Type B pancreatic cell (in vitro differentiated cells): Measurements from ENCODE around the gene TRIM44. TPM values are rescaled to one million over a fixed set of nuclear protein-coding genes. Genes with fewer than 3 reads are reported as not detected.
"Not testable (repeated sequence)": the region's sequence is repeated elsewhere in the genome, so short reads cannot be mapped to it uniquely, and the experiment has no call there.

ENCODE experiments used
- DNase-seq: peaks from one replicate; pipeline ENCODE4 v3.0.0; 2021; ENCODE audit warnings: mixed read lengths; ENCODE audit not compliant: unreplicated experiment; ENCODE audit errors: extremely low spot score
- H3K27ac Mint-ChIP-seq: 2 replicates; pipeline ENCODE4 v1.8.0; 2021; ENCODE audit warnings: mild to moderate bottlenecking, mixed read lengths
- H3K27me3 Mint-ChIP-seq: 2 replicates; pipeline ENCODE4 v1.8.0; 2021; ENCODE audit warnings: mixed read lengths
- H3K36me3 Mint-ChIP-seq: 2 replicates; pipeline ENCODE4 v1.8.0; 2021; ENCODE audit warnings: mixed read lengths
- H3K4me1 Mint-ChIP-seq: one replicate; pipeline ENCODE4 v1.8.0; 2021; ENCODE audit warnings: mixed read lengths; ENCODE audit not compliant: unreplicated experiment
- H3K4me3 Mint-ChIP-seq: 2 replicates; pipeline ENCODE4 v1.8.0; 2021; ENCODE audit warnings: mild to moderate bottlenecking, mixed read lengths
- H3K9me3 Mint-ChIP-seq: 2 replicates; pipeline ENCODE4 v1.8.0; 2021; ENCODE audit warnings: mixed read lengths
- total RNA-seq: library from RNA; stranded (reverse); gene quantifications from 2 replicates; pipeline ENCODE4 v1.2.1, GENCODE V29; 2021; ENCODE audit warnings: low replicate concordance
- TF ChIP-seq, protein P1 (sequence below): fragments of 200-600 bp; sonication (generic); conservative IDR thresholded peaks from 2 replicates; pipeline ENCODE4 v1.5.0; 2021; ENCODE audit warnings: antibody characterized with exemption, mild to moderate bottlenecking

Gene TRIM44
- total RNA-seq, 1 donor from 2014 or later = 70.6 TPM

DNA sequence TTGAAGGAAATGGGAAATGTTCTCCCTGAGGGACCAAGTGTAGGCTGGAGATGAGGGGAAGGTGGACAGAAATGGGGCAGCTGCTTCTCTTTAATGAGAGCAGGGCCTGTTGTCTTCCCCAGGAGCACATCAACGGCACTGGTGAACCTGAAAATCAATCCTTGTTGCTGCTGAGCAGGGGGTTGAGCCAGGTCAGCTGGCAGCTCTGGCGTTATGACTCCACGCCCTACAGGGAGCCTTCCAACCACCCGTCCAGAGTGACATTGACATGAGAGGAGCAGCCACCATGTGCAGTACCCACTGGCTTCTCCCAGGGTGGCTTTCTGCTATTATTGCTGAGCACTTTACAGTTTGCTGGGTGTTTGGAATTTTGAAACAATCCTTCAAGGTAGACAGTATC, 164.4 kb downstream of the TRIM44 start:
- TF ChIP-seq, protein P1, sequence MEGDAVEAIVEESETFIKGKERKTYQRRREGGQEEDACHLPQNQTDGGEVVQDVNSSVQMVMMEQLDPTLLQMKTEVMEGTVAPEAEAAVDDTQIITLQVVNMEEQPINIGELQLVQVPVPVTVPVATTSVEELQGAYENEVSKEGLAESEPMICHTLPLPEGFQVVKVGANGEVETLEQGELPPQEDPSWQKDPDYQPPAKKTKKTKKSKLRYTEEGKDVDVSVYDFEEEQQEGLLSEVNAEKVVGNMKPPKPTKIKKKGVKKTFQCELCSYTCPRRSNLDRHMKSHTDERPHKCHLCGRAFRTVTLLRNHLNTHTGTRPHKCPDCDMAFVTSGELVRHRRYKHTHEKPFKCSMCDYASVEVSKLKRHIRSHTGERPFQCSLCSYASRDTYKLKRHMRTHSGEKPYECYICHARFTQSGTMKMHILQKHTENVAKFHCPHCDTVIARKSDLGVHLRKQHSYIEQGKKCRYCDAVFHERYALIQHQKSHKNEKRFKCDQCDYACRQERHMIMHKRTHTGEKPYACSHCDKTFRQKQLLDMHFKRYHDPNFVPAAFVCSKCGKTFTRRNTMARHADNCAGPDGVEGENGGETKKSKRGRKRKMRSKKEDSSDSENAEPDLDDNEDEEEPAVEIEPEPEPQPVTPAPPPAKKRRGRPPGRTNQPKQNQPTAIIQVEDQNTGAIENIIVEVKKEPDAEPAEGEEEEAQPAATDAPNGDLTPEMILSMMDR = no peak
- no peaks in the 10 kb centered on the region for H3K9me3 Mint-ChIP-seq
- H3K36me3 Mint-ChIP-seq = no peaks in the 10 kb centered on the region
- no peak for DNase-seq
- H3K4me3 Mint-ChIP-seq = no peak overlapping the region
- H3K27ac Mint-ChIP-seq = no peak overlapping the region
- H3K27me3 Mint-ChIP-seq = peaks cover 4% of the 10 kb centered on the region
- H3K4me1 Mint-ChIP-seq = peaks cover 7% of the 10 kb centered on the region

GRCh38 chr11:35836205-35836604, 173.6 kb downstream of the TRIM44 start:
- Mint-ChIP-seq H3K9me3 (peaks cover 8% of the 10 kb centered on the region), H3K27me3 (peaks cover 6% of the 10 kb centered on the region), H3K4me1 (peaks cover 16% of the 10 kb centered on the region), H3K36me3 (no peaks in the 10 kb centered on the region), H3K27ac (no peak overlapping the region), H3K4me3 (no peak overlapping the region)
- TF ChIP-seq, protein P1 = no peak
- DNase-seq = no peak

- peaks cover 6% of the 10 kb centered on the region for H3K27me3 Mint-ChIP-seq
- no peak for DNase-seq
- TF ChIP-seq, protein P1 = no peak
- no peaks in the 10 kb centered on the region for H3K36me3 Mint-ChIP-seq
- H3K4me1 Mint-ChIP-seq = peaks cover 16% of the 10 kb centered on the region
- H3K4me3 Mint-ChIP-seq = no peak overlapping the region
- peaks cover 8% of the 10 kb centered on the region for H3K9me3 Mint-ChIP-seq
- H3K27ac Mint-ChIP-seq = no peak overlapping the region
Measured at GRCh38 chr11:35838071-35838470, 175.5 kb downstream of the TRIM44 start.

GRCh38 chr11:35838697-35839367, 176.3 kb downstream of the TRIM44 start:
- H3K27ac Mint-ChIP-seq, H3K9me3 Mint-ChIP-seq, DNase-seq, H3K27me3 Mint-ChIP-seq, H3K36me3 Mint-ChIP-seq, H3K4me3 Mint-ChIP-seq: not testable (repeated sequence)
- peaks cover 16% of the 10 kb centered on the region for H3K4me1 Mint-ChIP-seq

DNA sequence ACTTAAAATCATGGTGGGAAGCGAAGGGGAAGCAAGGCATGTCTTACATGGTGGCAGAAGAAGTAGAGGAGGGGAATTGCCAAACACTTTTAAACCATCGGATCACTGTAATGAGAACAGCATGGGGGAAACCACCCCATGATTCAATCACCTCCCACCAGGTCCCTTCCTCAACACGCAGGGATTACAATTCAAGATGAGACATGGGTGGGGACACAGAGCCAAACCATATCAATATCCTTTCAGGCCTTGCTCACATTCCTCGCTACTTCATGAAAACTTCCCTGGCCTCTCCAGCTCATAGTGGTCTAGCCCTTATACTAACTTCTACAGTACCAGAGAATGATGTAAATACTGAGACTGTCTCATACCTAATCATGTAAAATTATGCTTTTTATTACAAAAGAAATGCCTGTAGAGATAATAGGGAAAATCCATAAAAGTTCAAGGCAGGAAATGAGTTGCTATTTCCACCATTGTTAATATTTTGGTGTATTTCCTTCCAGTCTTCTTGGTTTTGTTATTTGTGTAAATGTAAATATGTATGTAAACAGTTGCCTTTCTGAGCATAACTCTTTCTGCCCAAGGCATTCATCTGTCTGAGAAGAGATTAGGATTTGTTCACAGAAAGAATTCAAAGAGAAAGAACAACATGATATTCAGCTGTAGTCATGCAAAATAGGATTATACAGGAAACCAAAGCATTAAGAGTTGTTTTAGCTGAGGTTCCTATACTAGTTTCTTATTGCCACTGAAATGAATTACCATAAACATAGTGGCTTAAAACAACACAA, 177.0 kb downstream of the TRIM44 start:
- H3K9me3 Mint-ChIP-seq = peaks cover 8% of the 10 kb centered on the region
- no peak for DNase-seq
- peaks cover 16% of the 10 kb centered on the region for H3K4me1 Mint-ChIP-seq

DNA sequence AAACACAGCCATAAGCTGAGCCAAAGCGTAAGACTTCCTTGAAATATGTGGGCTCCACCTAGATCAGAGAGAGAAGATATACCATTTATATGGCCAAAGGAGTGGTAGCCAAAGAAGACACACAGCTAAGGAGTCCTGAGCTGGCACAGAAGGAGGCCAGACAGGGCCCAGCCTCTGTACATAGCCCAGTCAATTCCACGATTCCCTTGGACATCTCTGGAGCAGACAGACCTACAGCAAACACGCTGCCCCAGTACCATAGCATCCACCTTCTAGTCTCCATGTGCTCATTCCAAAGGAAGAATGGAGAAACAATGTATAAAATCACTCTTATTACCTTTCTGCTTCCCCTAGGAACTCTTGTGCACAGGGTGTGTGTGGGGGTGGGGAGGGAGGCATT, 179.2 kb downstream of the TRIM44 start:
- Mint-ChIP-seq H3K4me3 (no peak overlapping the region), H3K4me1 (peaks cover 12% of the 10 kb centered on the region), H3K27me3 (no peaks in the 10 kb centered on the region)

More for the DNA sequence above, 177.0 kb downstream of the TRIM44 start:
- peaks cover 6% of the 10 kb centered on the region for H3K27me3 Mint-ChIP-seq
- no peak overlapping the region for H3K27ac Mint-ChIP-seq
- no peak overlapping the region for H3K4me3 Mint-ChIP-seq
- no peaks in the 10 kb centered on the region for H3K36me3 Mint-ChIP-seq
- TF ChIP-seq, protein P1 = no peak

More for the DNA sequence above, 179.2 kb downstream of the TRIM44 start:
- no peak overlapping the region for H3K27ac Mint-ChIP-seq
- H3K36me3 Mint-ChIP-seq = no peaks in the 10 kb centered on the region
- DNase-seq = no peak
- TF ChIP-seq, protein P1 = no peak
- H3K9me3 Mint-ChIP-seq = peaks cover 4% of the 10 kb centered on the region
